ENCODE measurements around the gene PIGO.

Gene PIGO

GRCh38 chr9:35105571-35106342, 9.4 kb upstream of the PIGO start:
- no peak for DNase-seq

GRCh38 chr9:35105126-35105525, 8.7 kb upstream of the PIGO start:
- DNase-seq, result no peak

GRCh38 chr9:35104586-35104985, 8.2 kb upstream of the PIGO start:
- no peak for DNase-seq

GRCh38 chr9:35103660-35104191, 7.3 kb upstream of the PIGO start:
- DNase-seq, result no peak

GRCh38 chr9:35102769-35103659, 6.6 kb upstream of the PIGO start, which contains the start of gene STOML2:
TSS of gene STOML2 (minus strand) at chr9:35103131. CDS start at chr9:35103094, 37 bp downstream.
- DNase-seq, result peak; percentile 88

- no peak for DNase-seq
Measured at GRCh38 chr9:35102465-35102768, 6.0 kb upstream of the PIGO start.

- no peak for DNase-seq
Measured at GRCh38 chr9:35097573-35097972, 1.2 kb upstream of the PIGO start.

- DNase-seq, result no peak
Measured at GRCh38 chr9:35091536-35091935, 4.9 kb downstream of the PIGO start.

- DNase-seq, result no peak
Measured at GRCh38 chr9:35089434-35089833, 7.0 kb downstream of the PIGO start.

- no peak for DNase-seq
Measured at GRCh38 chr9:35085078-35085477, 11.3 kb downstream of the PIGO start.

GRCh38 chr9:35079426-35080341, 16.7 kb downstream of the PIGO start, which contains the start of gene FANCG:
TSS of gene FANCG (minus strand) at chr9:35079942. CDS start at chr9:35079524, 418 bp downstream.
- DNase-seq, result peak; percentile 87

- no peak for DNase-seq
Measured at GRCh38 chr9:35079041-35079425, 17.4 kb downstream of the PIGO start.

GRCh38 chr9:35078066-35078465, 18.3 kb downstream of the PIGO start:
- no peak for DNase-seq

GRCh38 chr9:35076848-35077247, 19.5 kb downstream of the PIGO start:
- no peak for DNase-seq

- DNase-seq, result no peak
Measured at GRCh38 chr9:35075358-35075757, 21.0 kb downstream of the PIGO start.

GRCh38 chr9:35074791-35075190, 21.6 kb downstream of the PIGO start:
- DNase-seq, result no peak

- no peak for DNase-seq
Measured at GRCh38 chr9:35074141-35074540, 22.2 kb downstream of the PIGO start.

GRCh38 chr9:35073279-35073612, 23.1 kb downstream of the PIGO start:
- DNase-seq, result no peak

GRCh38 chr9:35072461-35073278, 23.7 kb downstream of the PIGO start, which contains the start of gene VCP:
TSS of gene VCP (minus strand) at chr9:35072625. CDS start at chr9:35072353, 272 bp downstream.
- DNase-seq, result peak; percentile 96

GRCh38 chr9:35071814-35072460, 24.5 kb downstream of the PIGO start:
- DNase-seq, result peak; percentile 80

Measured in NK-92 treated with Interleukin-12 subunit alpha and Interleukin-12 subunit beta, amount 100 ng/mL, for 24 hours (cell line).